Uterus (tissue), 4 donors: ENCODE measurements around the gene NISCH. TPM values are rescaled to one million over a fixed set of nuclear protein-coding genes. Genes with fewer than 3 reads are reported as not detected.

Source experiments
- DNase-seq, 2 donors: peaks; one replicate each; pipeline ENCODE4 v3.0.0-alpha.2; 2019 to 2020
- H3K27ac ChIP-seq, 2 donors: fragments of 200-600 bp; sonication (generic); 1 replicate in 1 of 2; 2 replicates in 1 of 2; pipeline ENCODE4 v1.5.1; 2016 to 2018
- H3K27me3 ChIP-seq, 2 donors: fragments of 200-600 bp; sonication (generic); one replicate each; pipeline ENCODE4 v1.5.1; 2018 to 2019; ENCODE audit warnings: control low read depth in 1 of 2
- H3K36me3 ChIP-seq, 2 donors: fragments of 200-600 bp; sonication (generic); one replicate each; pipeline ENCODE4 v1.5.1; 2019; ENCODE audit warnings: control low read depth in 1 of 2
- H3K4me1 ChIP-seq, 2 donors: fragments of 200-600 bp; sonication (generic); one replicate each; pipeline ENCODE4 v1.5.1; 2018 to 2019; ENCODE audit warnings: control low read depth in 1 of 2
- H3K4me3 ChIP-seq, 2 donors: fragments of 200-600 bp; sonication (generic); 1 replicate in 1 of 2; 2 replicates in 1 of 2; pipeline ENCODE4 v1.5.1; 2018 to 2019; ENCODE audit warnings: mild to moderate bottlenecking in 1 of 2
- H3K9me3 ChIP-seq, 2 donors: fragments of 200-600 bp; sonication (generic); one replicate each; pipeline ENCODE4 v1.5.1; 2019; ENCODE audit warnings: control low read depth in 1 of 2
- POLR2A ChIP-seq, 2 donors: fragments of 450-650 bp; IDR thresholded peaks; one replicate each; pipeline ENCODE4 v1.6.1; 2016; ENCODE audit warnings: antibody characterized with exemption in 2 of 2, mild to moderate bottlenecking in 1 of 2, moderate library complexity in 1 of 2
- intact Hi-C: fragments of 100-400 bp; cut with DNase I; formaldehyde crosslinking; loops from one replicate; pipeline ENCODE4 v1.15.1; 2023; ENCODE audit warnings: low total_unique reads
- total RNA-seq, 4 donors: library from RNA; depleted of rRNA in 3 of 4; stranded (reverse); fragments of >200 nt in 3 of 4; gene quantifications; one replicate each; pipeline versions ENCODE4 v1.1.0 to v1.2.4, GENCODE V29; 2014 to 2023
- TF ChIP-seq, protein P1 (sequence below), 4 experiments: fragments of 200-600 bp in 2 of 4; fragments of 450-650 bp in 2 of 4; sonication (generic) in 2 of 4; IDR thresholded peaks; one replicate each; pipeline ENCODE4 v1.5.1; 2016 to 2019; ENCODE audit warnings: antibody characterized with exemption in 4 of 4, mild to moderate bottlenecking in 2 of 4, moderate library complexity in 1 of 4
- donor health status: DM: yes; HTN: yes; CAD: no.

Gene NISCH
- total RNA-seq, 4 donors from 2014 or later, result 50.0 to 157 (median 114) TPM

DNA sequence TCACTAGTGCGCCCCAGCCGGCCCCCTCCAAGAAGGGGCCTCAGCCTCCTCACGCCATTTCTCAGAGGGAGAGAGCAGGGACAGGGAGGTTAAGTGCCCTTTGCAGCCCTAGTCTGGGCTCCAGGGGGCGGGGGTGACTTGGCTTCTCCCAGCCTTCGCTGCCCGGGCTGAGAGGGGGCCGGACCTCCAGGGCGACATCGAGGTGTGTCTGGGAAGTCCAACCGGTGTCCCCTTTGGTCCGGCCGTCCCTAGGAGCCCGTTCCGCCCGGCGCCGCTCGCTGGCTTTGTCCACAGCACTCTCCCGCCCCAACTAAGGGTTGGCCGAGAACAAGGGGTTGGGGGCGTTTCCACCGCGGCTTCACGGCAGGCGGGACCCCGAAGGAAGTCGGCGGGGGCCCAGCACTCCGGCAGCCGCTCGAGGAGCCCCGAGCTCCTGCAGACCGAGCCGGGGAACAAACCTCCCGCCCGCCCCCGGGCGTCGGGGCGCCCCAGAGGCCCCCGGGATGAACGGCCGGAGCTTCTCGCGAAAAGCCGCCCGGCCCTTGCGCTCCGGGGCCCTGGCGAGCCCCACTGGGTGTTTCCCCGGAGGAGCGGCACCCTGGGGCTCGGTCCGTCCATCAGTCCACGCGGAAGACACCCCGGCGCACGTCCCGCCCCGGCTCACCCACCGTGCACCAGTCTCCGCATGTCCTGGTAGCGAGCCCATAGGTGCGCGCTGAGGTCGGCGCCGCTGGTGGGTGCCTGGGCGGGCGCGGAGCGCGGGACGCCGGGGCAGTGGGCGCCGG lies 77.6 kb downstream of the NISCH start:
- peak; percentile 28 to 42 for DNase-seq
- peak in 1 of 2 donors; percentile 8 for TF ChIP-seq POLR2A (IDR thresholded peaks at IDR 0.05)
- TF ChIP-seq, protein P1, sequence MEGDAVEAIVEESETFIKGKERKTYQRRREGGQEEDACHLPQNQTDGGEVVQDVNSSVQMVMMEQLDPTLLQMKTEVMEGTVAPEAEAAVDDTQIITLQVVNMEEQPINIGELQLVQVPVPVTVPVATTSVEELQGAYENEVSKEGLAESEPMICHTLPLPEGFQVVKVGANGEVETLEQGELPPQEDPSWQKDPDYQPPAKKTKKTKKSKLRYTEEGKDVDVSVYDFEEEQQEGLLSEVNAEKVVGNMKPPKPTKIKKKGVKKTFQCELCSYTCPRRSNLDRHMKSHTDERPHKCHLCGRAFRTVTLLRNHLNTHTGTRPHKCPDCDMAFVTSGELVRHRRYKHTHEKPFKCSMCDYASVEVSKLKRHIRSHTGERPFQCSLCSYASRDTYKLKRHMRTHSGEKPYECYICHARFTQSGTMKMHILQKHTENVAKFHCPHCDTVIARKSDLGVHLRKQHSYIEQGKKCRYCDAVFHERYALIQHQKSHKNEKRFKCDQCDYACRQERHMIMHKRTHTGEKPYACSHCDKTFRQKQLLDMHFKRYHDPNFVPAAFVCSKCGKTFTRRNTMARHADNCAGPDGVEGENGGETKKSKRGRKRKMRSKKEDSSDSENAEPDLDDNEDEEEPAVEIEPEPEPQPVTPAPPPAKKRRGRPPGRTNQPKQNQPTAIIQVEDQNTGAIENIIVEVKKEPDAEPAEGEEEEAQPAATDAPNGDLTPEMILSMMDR (IDR thresholded peaks at IDR 0.05), result no peak
- Histone ChIP-seq H3K27me3 (no peaks in the 10 kb centered on the region), H3K9me3 (no peaks in the 10 kb centered on the region), H3K27ac (peak overlapping the region; percentile 72 to 80), H3K4me3 (peak overlapping the region; percentile 53 to 61), H3K36me3 (no peaks in the 10 kb centered on the region), H3K4me1 (peaks cover 0 to 8% of the 10 kb centered on the region in 2 donors)
- intact Hi-C loops, result no loop called here

DNA sequence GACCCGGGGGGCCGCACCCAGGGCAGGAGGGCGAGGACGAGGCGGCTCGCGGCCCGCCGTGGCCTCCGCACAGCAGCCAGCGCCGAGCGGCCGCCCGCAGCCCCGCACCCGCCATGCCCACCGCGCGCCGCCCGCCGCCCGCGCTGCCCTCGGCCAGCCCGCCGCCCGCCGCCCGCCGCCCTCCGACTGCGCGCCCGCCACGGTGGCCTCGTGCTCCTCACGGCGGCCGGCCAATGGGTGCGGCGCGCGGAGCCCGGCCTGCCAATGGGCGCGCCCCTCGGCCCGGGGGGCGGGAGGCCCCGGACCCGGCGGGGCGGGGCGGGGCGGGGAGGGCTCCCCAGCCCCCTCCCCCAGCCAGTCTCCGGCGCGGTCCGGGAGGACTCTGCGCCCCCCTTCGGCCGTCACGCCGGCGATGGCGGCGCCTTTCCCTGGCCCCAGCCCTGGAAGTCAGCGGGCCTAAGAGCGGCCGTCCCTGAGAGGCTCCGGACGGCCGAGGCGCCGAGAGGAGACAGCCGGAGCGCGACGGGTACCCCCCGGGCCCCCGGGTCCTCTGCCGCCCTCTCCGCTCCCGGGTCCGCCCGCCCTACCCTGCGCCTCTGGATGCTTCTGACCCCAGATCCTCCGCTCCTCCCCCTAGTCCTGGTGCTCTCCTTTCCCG lies 78.3 kb downstream of the NISCH start, which contains the start of gene NT5DC2:
Gene NT5DC2, minus strand, starts transcription at position 235 of the 658 bp plus-strand sequence. Its CDS starts 120 bp downstream, at position 115.
- peaks cover 0 to 10% of the 10 kb centered on the region in 2 donors for H3K4me1 ChIP-seq
- H3K36me3 ChIP-seq, result no peaks in the 10 kb centered on the region
- TF ChIP-seq, protein P1 (IDR thresholded peaks at IDR 0.05), result peak in 3 of 4 experiments; percentile 11 to 20 (median 16)
- TF ChIP-seq POLR2A (IDR thresholded peaks at IDR 0.05), result peak; percentile 11 to 22
- H3K4me3 ChIP-seq, result peak within 1 kb of the TSS; percentile 53 to 61
- H3K27me3 ChIP-seq, result no peaks in the 10 kb centered on the region
- H3K27ac ChIP-seq, result peak within 1 kb of the TSS; percentile 80 to 93
- intact Hi-C loops, result no loop called here
- DNase-seq, result peak; percentile 64 to 76
- no peaks in the 10 kb centered on the region for H3K9me3 ChIP-seq

DNA sequence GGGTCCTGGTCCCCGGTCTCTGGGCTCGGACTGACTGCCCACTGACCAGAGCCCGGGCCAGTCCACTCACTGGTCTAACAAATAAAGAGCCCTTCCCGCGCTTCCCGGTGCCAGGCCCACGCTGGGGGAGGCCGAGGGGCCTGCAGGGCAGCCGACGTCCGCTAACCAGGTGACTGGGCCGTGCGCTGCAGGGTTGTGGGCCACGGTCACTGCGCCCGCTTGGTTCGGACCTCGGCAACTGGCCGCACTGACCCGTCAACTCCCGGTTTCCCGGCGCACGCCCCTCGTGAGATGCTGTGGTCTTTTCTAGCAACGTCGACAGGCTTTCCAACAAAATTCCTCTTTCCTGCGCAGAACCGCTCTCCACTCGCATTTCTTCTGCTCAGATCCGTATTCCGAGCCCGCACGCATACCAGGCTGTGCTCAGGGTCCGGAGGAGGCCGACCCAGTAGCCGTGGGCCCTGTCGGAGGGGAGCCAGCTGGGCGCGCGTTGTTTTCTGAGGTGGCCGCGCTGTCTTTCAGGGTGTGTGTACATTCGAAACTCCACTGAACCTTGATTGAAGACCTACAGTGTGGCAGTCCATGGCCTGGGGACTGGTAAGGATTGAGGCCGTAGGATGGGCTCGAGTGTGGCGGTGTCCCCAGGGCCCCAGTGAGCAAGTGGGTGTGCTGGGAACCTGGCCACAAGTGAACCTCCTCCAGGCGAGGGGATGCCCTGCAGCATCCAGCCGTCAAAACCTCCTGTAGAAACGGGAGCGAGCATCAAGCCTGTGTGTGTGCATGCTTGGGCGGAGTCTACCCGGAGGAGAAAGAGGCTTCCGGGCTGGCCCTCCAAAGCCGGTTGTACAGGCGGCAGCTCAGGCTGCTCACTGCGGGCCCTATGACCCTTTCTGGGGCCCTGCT lies 79.1 kb downstream of the NISCH start:
- intact Hi-C loops, result no loop called here
- no peaks in the 10 kb centered on the region for H3K9me3 ChIP-seq
- H3K4me1 ChIP-seq, result peaks cover 0 to 10% of the 10 kb centered on the region in 2 donors
- H3K36me3 ChIP-seq, result no peaks in the 10 kb centered on the region
- H3K27me3 ChIP-seq, result no peaks in the 10 kb centered on the region
- no peak for TF ChIP-seq POLR2A (IDR thresholded peaks at IDR 0.05)
- TF ChIP-seq, protein P1 (IDR thresholded peaks at IDR 0.05), result no peak
- H3K27ac ChIP-seq, result peak overlapping the region; percentile 80 to 93
- H3K4me3 ChIP-seq, result peak overlapping the region; percentile 46 to 61
- DNase-seq, result peak; percentile 21 to 40

DNA sequence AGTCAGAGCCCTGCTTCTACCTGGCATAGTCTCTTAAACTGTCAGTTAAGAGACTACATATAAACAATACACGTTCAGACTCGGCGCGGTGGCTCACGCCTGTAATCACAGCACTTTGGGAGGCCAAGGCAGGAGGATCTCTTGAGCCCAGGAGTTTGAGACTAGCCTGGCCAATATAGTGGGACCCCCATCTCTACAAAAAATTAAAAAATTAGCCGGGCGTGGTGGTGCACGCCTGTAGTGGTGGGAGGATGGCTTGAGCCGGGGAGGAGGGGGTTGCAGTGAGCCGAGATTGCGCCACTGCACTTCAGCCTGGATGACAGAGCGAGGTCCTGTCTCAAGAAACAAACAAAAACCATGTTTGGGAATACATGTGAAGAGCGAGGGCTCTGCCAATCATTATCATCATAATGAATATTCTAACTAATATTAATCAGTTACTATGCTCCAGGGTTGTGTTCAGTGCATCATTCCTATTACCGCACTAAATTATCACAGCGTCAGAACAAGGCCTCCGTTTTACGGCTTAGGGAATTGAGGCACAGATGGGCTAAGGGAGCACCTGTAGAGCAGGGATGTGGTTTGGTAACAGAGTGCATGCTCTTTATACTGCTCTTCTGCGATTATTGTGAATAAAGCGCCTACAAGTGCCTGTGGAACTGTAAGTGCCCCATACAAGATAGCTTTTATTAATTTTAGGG lies 80.2 kb downstream of the NISCH start:
- Histone ChIP-seq H3K4me3 (peak overlapping the region in 1 of 2 donors; percentile 4), H3K27ac (peak overlapping the region in 1 of 2 donors; percentile 40), H3K36me3 (no peaks in the 10 kb centered on the region), H3K27me3 (no peaks in the 10 kb centered on the region), H3K9me3 (no peaks in the 10 kb centered on the region), H3K4me1 (peaks cover 0 to 10% of the 10 kb centered on the region in 2 donors)
- TF ChIP-seq, protein P1 (IDR thresholded peaks at IDR 0.05), result no peak
- no peak for TF ChIP-seq POLR2A (IDR thresholded peaks at IDR 0.05)
- intact Hi-C loops, result no loop called here
- DNase-seq, result peak in 1 of 2 donors; percentile 15
